ENCODE measurements around the gene LCK.
"Not testable (repeated sequence)": the region's sequence is repeated elsewhere in the genome, so short reads cannot be mapped to it uniquely, and the experiment has no call there.

The LCK gene

GRCh38 chr1:32276032-32276782 is 25.1 kb downstream of the LCK start:
- H3K9me3 ChIP-seq (ENCODE audit: control insufficient read depth, low read length) = no peaks in the 10 kb centered on the region
- no peak overlapping the region for H3K4me3 ChIP-seq (ENCODE audit: extremely low read depth, insufficient read depth, low read length, poor library complexity, severe bottlenecking)
- no peaks in the 10 kb centered on the region for H3K36me3 ChIP-seq (ENCODE audit: control insufficient read depth, insufficient read depth, low read length)
- H3K4me1 ChIP-seq (ENCODE audit: control insufficient read depth, insufficient read depth, low read length, poor library complexity, severe bottlenecking) = peaks cover 5% of the 10 kb centered on the region
- no peak overlapping the region for H3K27ac ChIP-seq (ENCODE audit: low read depth, low read length, severe bottlenecking)
- 92 to 96% methylated on average over 19 to 23 of the region's 30 CpGs for WGBS, 2 experiments (ENCODE audit: insufficient coverage in 2 of 2)

GRCh38 chr1:32284777-32285176 is 33.7 kb downstream of the LCK start:
- H3K4me3 ChIP-seq (ENCODE audit: extremely low read depth, insufficient read depth, low read length, poor library complexity, severe bottlenecking); H3K36me3 ChIP-seq (ENCODE audit: control insufficient read depth, insufficient read depth, low read length); H3K27ac ChIP-seq (ENCODE audit: low read depth, low read length, severe bottlenecking); H3K9me3 ChIP-seq (ENCODE audit: control insufficient read depth, low read length); H3K4me1 ChIP-seq (ENCODE audit: control insufficient read depth, insufficient read depth, low read length, poor library complexity, severe bottlenecking): not testable (repeated sequence)
- 97 to 100% methylated on average over 2 to 4 of the region's 8 CpGs for WGBS, 2 experiments (ENCODE audit: insufficient coverage in 2 of 2)

- H3K36me3 ChIP-seq (ENCODE audit: control insufficient read depth, insufficient read depth, low read length) = no peaks in the 10 kb centered on the region
- no peaks in the 10 kb centered on the region for H3K9me3 ChIP-seq (ENCODE audit: control insufficient read depth, low read length)
- no peaks in the 10 kb centered on the region for H3K4me1 ChIP-seq (ENCODE audit: control insufficient read depth, insufficient read depth, low read length, poor library complexity, severe bottlenecking)
- no peak overlapping the region for H3K27ac ChIP-seq (ENCODE audit: low read depth, low read length, severe bottlenecking)
- 85 to 100% methylated on average over 2 to 3 of the region's 3 CpGs for WGBS, 2 experiments (ENCODE audit: insufficient coverage in 2 of 2)
- H3K4me3 ChIP-seq (ENCODE audit: extremely low read depth, insufficient read depth, low read length, poor library complexity, severe bottlenecking) = no peak overlapping the region
Observed at GRCh38 chr1:32285658-32286057, 34.6 kb downstream of the LCK start.

- WGBS, 2 experiments (ENCODE audit: insufficient coverage in 2 of 2) = 100% methylated on average over 4 of the region's 4 CpGs; no CpG with 5 or more reads in 1 of the 2 experiments
- H3K36me3 ChIP-seq (ENCODE audit: control insufficient read depth, insufficient read depth, low read length) = no peaks in the 10 kb centered on the region
Observed at GRCh38 chr1:32286763-32287162, 35.7 kb downstream of the LCK start.

GRCh38 chr1:32289256-32289655 is 38.2 kb downstream of the LCK start:
- no peak overlapping the region for H3K27ac ChIP-seq (ENCODE audit: low read depth, low read length, severe bottlenecking)
- H3K36me3 ChIP-seq (ENCODE audit: control insufficient read depth, insufficient read depth, low read length) = peaks cover 1% of the 10 kb centered on the region
- peaks cover 5% of the 10 kb centered on the region for H3K4me1 ChIP-seq (ENCODE audit: control insufficient read depth, insufficient read depth, low read length, poor library complexity, severe bottlenecking)
- H3K9me3 ChIP-seq (ENCODE audit: control insufficient read depth, low read length) = no peaks in the 10 kb centered on the region
- no peak overlapping the region for H3K4me3 ChIP-seq (ENCODE audit: extremely low read depth, insufficient read depth, low read length, poor library complexity, severe bottlenecking)
- 85 to 94% methylated on average over 2 of the region's 7 CpGs for WGBS, 2 experiments (ENCODE audit: insufficient coverage in 2 of 2)

More at GRCh38 chr1:32286763-32287162, 35.7 kb downstream of the LCK start:
- peaks cover 5% of the 10 kb centered on the region for H3K4me1 ChIP-seq (ENCODE audit: control insufficient read depth, insufficient read depth, low read length, poor library complexity, severe bottlenecking)
- H3K27ac ChIP-seq (ENCODE audit: low read depth, low read length, severe bottlenecking) = no peak overlapping the region
- H3K4me3 ChIP-seq (ENCODE audit: extremely low read depth, insufficient read depth, low read length, poor library complexity, severe bottlenecking) = no peak overlapping the region
- H3K9me3 ChIP-seq (ENCODE audit: control insufficient read depth, low read length) = no peaks in the 10 kb centered on the region

GRCh38 chr1:32291145-32291707 is 40.2 kb downstream of the LCK start:
- Histone ChIP-seq H3K36me3 (ENCODE audit: control insufficient read depth, insufficient read depth, low read length) (peaks cover 15% of the 10 kb centered on the region), H3K4me1 (ENCODE audit: control insufficient read depth, insufficient read depth, low read length, poor library complexity, severe bottlenecking) (peaks cover 5% of the 10 kb centered on the region), H3K9me3 (ENCODE audit: control insufficient read depth, low read length) (no peaks in the 10 kb centered on the region), H3K27ac (ENCODE audit: low read depth, low read length, severe bottlenecking) (peak overlapping the region; percentile 69), H3K4me3 (ENCODE audit: extremely low read depth, insufficient read depth, low read length, poor library complexity, severe bottlenecking) (peak overlapping the region; percentile 87)
- 89 to 91% methylated on average over 7 to 8 of the region's 10 CpGs for WGBS, 2 experiments (ENCODE audit: insufficient coverage in 2 of 2)

GRCh38 chr1:32291708-32292538 is 40.9 kb downstream of the LCK start, which contains the start of gene HDAC1:
Gene HDAC1 (plus strand): TSS chr1:32292083. CDS start chr1:32292170, 87 bp downstream.
- WGBS, 2 experiments (ENCODE audit: insufficient coverage in 2 of 2) = 3% methylated on average over 48 to 67 of the region's 67 CpGs
- H3K4me3 ChIP-seq (ENCODE audit: extremely low read depth, insufficient read depth, low read length, poor library complexity, severe bottlenecking) = peak within 1 kb of the TSS; percentile 87
- H3K4me1 ChIP-seq (ENCODE audit: control insufficient read depth, insufficient read depth, low read length, poor library complexity, severe bottlenecking) = peaks cover 5% of the 10 kb centered on the region
- H3K36me3 ChIP-seq (ENCODE audit: control insufficient read depth, insufficient read depth, low read length) = peaks cover 22% of the 10 kb centered on the region
- H3K27ac ChIP-seq (ENCODE audit: low read depth, low read length, severe bottlenecking) = peak within 1 kb of the TSS; percentile 69
- H3K9me3 ChIP-seq (ENCODE audit: control insufficient read depth, low read length) = no peaks in the 10 kb centered on the region

- WGBS, 2 experiments (ENCODE audit: insufficient coverage in 2 of 2) = 96% methylated on average over 15 to 16 of the region's 16 CpGs
- not testable (repeated sequence) for H3K4me3 ChIP-seq (ENCODE audit: extremely low read depth, insufficient read depth, low read length, poor library complexity, severe bottlenecking); H3K9me3 ChIP-seq (ENCODE audit: control insufficient read depth, low read length); H3K4me1 ChIP-seq (ENCODE audit: control insufficient read depth, insufficient read depth, low read length, poor library complexity, severe bottlenecking); H3K27ac ChIP-seq (ENCODE audit: low read depth, low read length, severe bottlenecking)
- H3K36me3 ChIP-seq (ENCODE audit: control insufficient read depth, insufficient read depth, low read length) = peaks cover 44% of the 10 kb centered on the region
Observed at GRCh38 chr1:32298211-32298610, 47.1 kb downstream of the LCK start.

- Histone ChIP-seq H3K4me1 (ENCODE audit: control insufficient read depth, insufficient read depth, low read length, poor library complexity, severe bottlenecking) (no peaks in the 10 kb centered on the region), H3K4me3 (ENCODE audit: extremely low read depth, insufficient read depth, low read length, poor library complexity, severe bottlenecking) (no peak overlapping the region), H3K36me3 (ENCODE audit: control insufficient read depth, insufficient read depth, low read length) (peaks cover 53% of the 10 kb centered on the region), H3K9me3 (ENCODE audit: control insufficient read depth, low read length) (no peaks in the 10 kb centered on the region), H3K27ac (ENCODE audit: low read depth, low read length, severe bottlenecking) (no peak overlapping the region)
Observed at GRCh38 chr1:32299327-32299726, 48.3 kb downstream of the LCK start.

GRCh38 chr1:32303358-32303757 is 52.3 kb downstream of the LCK start:
- 100% methylated on average over 1 of the region's 3 CpGs; no CpG with 5 or more reads in 1 of the 2 experiments for WGBS, 2 experiments (ENCODE audit: insufficient coverage in 2 of 2)

More at GRCh38 chr1:32303358-32303757, 52.3 kb downstream of the LCK start:
- no peaks in the 10 kb centered on the region for H3K4me1 ChIP-seq (ENCODE audit: control insufficient read depth, insufficient read depth, low read length, poor library complexity, severe bottlenecking)
- H3K27ac ChIP-seq (ENCODE audit: low read depth, low read length, severe bottlenecking) = no peak overlapping the region
- H3K9me3 ChIP-seq (ENCODE audit: control insufficient read depth, low read length) = no peaks in the 10 kb centered on the region
- no peak overlapping the region for H3K4me3 ChIP-seq (ENCODE audit: extremely low read depth, insufficient read depth, low read length, poor library complexity, severe bottlenecking)
- H3K36me3 ChIP-seq (ENCODE audit: control insufficient read depth, insufficient read depth, low read length) = peaks cover 54% of the 10 kb centered on the region
